Left lobe of liver (tissue), 2 donors: ENCODE results near the gene ACP6. TPM values are rescaled to one million over a fixed set of nuclear protein-coding genes. Genes with fewer than 3 reads are reported as not detected.
"Not testable (repeated sequence)": the region's sequence is repeated elsewhere in the genome, so short reads cannot be mapped to it uniquely, and the experiment has no call there.

Source experiments
- ATAC-seq: fragments of 200-7000 bp; cut with Tn5 transposase; one replicate; pipeline ENCODE4 v1.9.1; 2020; ENCODE audit warnings: mild to moderate bottlenecking, moderate library complexity
- DNase-seq: peaks from one replicate; pipeline ENCODE4 v3.0.0-alpha.2; 2020; ENCODE audit warnings: low spot score
- total RNA-seq: library from RNA; stranded (reverse); gene quantifications from one replicate; pipeline ENCODE4 v1.2.1, GENCODE V29; 2021
- donor health status: DM: no; HTN: no; CAD: no; lungs with moderate emphysema.
- donor health status: DM: no; HTN: yes; CAD: no.

ACP6 gene
- total RNA-seq, 1 donor from 2014 or later = 17.2 TPM

GRCh38 chr1:147624529-147624928 lies 45.8 kb downstream of the ACP6 start:
- DNase-seq (no peak), ATAC-seq (no peak)

GRCh38 chr1:147624011-147624410 lies 46.3 kb downstream of the ACP6 start:
- no peak for ATAC-seq
- DNase-seq = no peak

GRCh38 chr1:147622731-147623130 lies 47.6 kb downstream of the ACP6 start:
- no peak for ATAC-seq
- DNase-seq = no peak

- DNase-seq = no peak
- ATAC-seq = no peak
These were observed 49.8 kb downstream of the ACP6 start for GRCh38 chr1:147620543-147620942.

- DNase-seq = no peak
- no peak for ATAC-seq
These were observed 50.6 kb downstream of the ACP6 start for GRCh38 chr1:147619741-147620140.

- DNase-seq = no peak
- ATAC-seq = no peak
These were observed 51.6 kb downstream of the ACP6 start for GRCh38 chr1:147618771-147619170.

- DNase-seq (no peak), ATAC-seq (no peak)
These were observed 52.2 kb downstream of the ACP6 start for GRCh38 chr1:147618077-147618569.

GRCh38 chr1:147614966-147615365 lies 55.4 kb downstream of the ACP6 start:
- not testable (repeated sequence) for DNase-seq

GRCh38 chr1:147613506-147613905 lies 56.8 kb downstream of the ACP6 start:
- ATAC-seq (no peak), DNase-seq (no peak)

More at GRCh38 chr1:147614966-147615365, 55.4 kb downstream of the ACP6 start:
- ATAC-seq = not testable (repeated sequence)

GRCh38 chr1:147612366-147612765 lies 58.0 kb downstream of the ACP6 start:
- ATAC-seq = peak; percentile 74
- DNase-seq = no peak

- DNase-seq (no peak), ATAC-seq (no peak)
These were observed 58.7 kb downstream of the ACP6 start for GRCh38 chr1:147611586-147611985.

- no peak for DNase-seq
- ATAC-seq = no peak
These were observed 59.3 kb downstream of the ACP6 start for GRCh38 chr1:147611021-147611426.

GRCh38 chr1:147609358-147609757 lies 61.0 kb downstream of the ACP6 start:
- no peak for DNase-seq
- ATAC-seq = no peak

- no peak for ATAC-seq
These were observed 61.7 kb downstream of the ACP6 start for GRCh38 chr1:147608596-147608995.

GRCh38 chr1:147605591-147605990 lies 64.7 kb downstream of the ACP6 start:
- DNase-seq (no peak), ATAC-seq (no peak)

More at GRCh38 chr1:147608596-147608995, 61.7 kb downstream of the ACP6 start:
- no peak for DNase-seq

GRCh38 chr1:147603986-147604385 lies 66.3 kb downstream of the ACP6 start:
- DNase-seq = no peak
- no peak for ATAC-seq

GRCh38 chr1:147600119-147601111 lies 69.9 kb downstream of the ACP6 start:
- ATAC-seq (no peak), DNase-seq (no peak)

GRCh38 chr1:147599362-147600118 lies 70.8 kb downstream of the ACP6 start:
- ATAC-seq (peak; percentile 91), DNase-seq (peak; percentile 98)

- peak; percentile 5 for ATAC-seq
- DNase-seq = no peak
These were observed 71.5 kb downstream of the ACP6 start for GRCh38 chr1:147598621-147599361.

GRCh38 chr1:147597010-147597409 lies 73.3 kb downstream of the ACP6 start:
- DNase-seq = no peak
- no peak for ATAC-seq
